Breast epithelium (tissue), 4 donors: ENCODE measurements around the gene REEP6. TPM values are rescaled to one million over a fixed set of nuclear protein-coding genes. Genes with fewer than 3 reads are reported as not detected.

Experiments used
- DNase-seq, 2 donors: peaks; one replicate each; pipeline ENCODE4 v3.0.0-alpha.2; 2019; ENCODE audit warnings: low spot score in 2 of 2
- H3K27ac ChIP-seq, 2 donors: fragments of 200-600 bp; sonication (generic) in 1 of 2; one replicate each; pipeline ENCODE4 v1.5.1; 2016 to 2019; ENCODE audit warnings: mild to moderate bottlenecking in 1 of 2
- H3K27me3 ChIP-seq, 2 donors: fragments of 200-600 bp; sonication (generic) in 1 of 2; one replicate each; pipeline versions ENCODE4 v1.5.1 to v1.6.0; 2017 to 2019; ENCODE audit warnings: control low read depth in 1 of 2, mild to moderate bottlenecking in 1 of 2
- H3K36me3 ChIP-seq: fragments of 200-600 bp; one replicate; pipeline ENCODE4 v1.5.1; 2019
- H3K4me1 ChIP-seq, 2 donors: fragments of 200-600 bp; sonication (generic); one replicate each; pipeline ENCODE4 v1.5.1; 2016 to 2019; ENCODE audit warnings: control low read depth in 1 of 2
- H3K4me3 ChIP-seq, 3 donors: fragments of 200-600 bp; sonication (generic); 1 replicate in 2 of 3; 2 replicates in 1 of 3; pipeline ENCODE4 v1.5.1; 2016 to 2019; ENCODE audit warnings: mild to moderate bottlenecking in 3 of 3, moderate library complexity in 2 of 3
- H3K9me3 ChIP-seq, 2 donors: fragments of 200-600 bp; sonication (generic) in 1 of 2; one replicate each; pipeline ENCODE4 v1.5.1; 2016 to 2019; ENCODE audit warnings: control low read depth in 1 of 2
- CTCF ChIP-seq, 3 donors: fragments of 450-650 bp; IDR thresholded peaks; one replicate each; pipeline ENCODE4 v1.5.1; 2016 to 2017; ENCODE audit warnings: antibody characterized with exemption in 3 of 3, mild to moderate bottlenecking in 3 of 3, moderate library complexity in 3 of 3
- POLR2A ChIP-seq: fragments of 450-650 bp; IDR thresholded peaks from one replicate; pipeline ENCODE4 v1.6.1; 2016; ENCODE audit warnings: antibody characterized with exemption, mild to moderate bottlenecking, moderate library complexity
- POLR2AphosphoS5 ChIP-seq, 3 donors: sonication (generic); formaldehyde crosslinking; IDR thresholded peaks; one replicate each; pipeline ENCODE4 v1.6.1; 2017; ENCODE audit warnings: antibody characterized with exemption in 3 of 3
- intact Hi-C: fragments of 100-400 bp; cut with DNase I; formaldehyde crosslinking; loops from one replicate; pipeline ENCODE4 v1.15.1; 2023; ENCODE audit warnings: low total_unique reads
- total RNA-seq, 3 donors: library from RNA; depleted of rRNA; stranded (reverse); fragments of >200 nt; gene quantifications; one replicate each; pipeline ENCODE4 v1.1.0, GENCODE V29; 2016

Gene REEP6
- total RNA-seq, 3 donors from 2014 or later, result 4.3 to 17.4 (median 11.0) TPM

DNA sequence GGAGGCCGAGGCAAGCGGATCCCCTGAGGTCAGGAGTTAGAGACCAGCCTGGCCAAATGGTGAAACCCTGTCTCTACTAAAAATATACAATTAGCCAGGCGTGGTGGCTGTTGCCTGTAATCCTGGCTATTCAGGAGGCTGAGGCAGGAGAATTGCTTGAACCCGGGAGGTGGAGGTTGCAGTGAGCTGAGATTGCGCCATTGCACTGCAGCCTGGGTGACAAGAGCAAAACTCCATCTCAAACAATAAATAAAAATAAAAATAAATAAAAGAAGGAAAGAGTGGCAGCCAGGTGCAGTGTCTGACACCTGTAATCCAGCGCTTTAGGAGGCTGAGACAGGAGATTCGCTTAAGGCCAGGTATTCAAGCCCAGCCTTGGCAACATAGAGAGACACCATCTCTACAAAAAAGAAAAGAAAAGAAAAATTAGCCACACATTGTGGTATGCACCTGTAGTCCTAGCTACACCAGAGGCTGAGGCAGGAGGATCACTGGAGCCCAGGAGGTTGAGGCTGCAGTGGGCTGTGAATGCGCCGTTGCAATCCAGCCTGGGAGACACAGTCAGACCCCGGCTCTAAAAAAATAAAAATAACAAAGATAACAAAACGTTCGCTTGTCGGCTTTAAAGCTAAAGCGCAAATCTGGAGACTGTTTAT lies 11.6 kb downstream of the REEP6 start:
- peaks cover 0 to 2% of the 10 kb centered on the region in 2 donors for H3K4me1 ChIP-seq
- no peak for DNase-seq
- intact Hi-C loops, result no loop called here
- peak overlapping the region in 2 of 3 donors; percentile 31 to 48 for H3K4me3 ChIP-seq
- no peaks in the 10 kb centered on the region for H3K9me3 ChIP-seq
- no peaks in the 10 kb centered on the region for H3K27me3 ChIP-seq
- no peaks in the 10 kb centered on the region for H3K36me3 ChIP-seq
- H3K27ac ChIP-seq, result no peak overlapping the region
- TF ChIP-seq POLR2AphosphoS5 (IDR thresholded peaks at IDR 0.05) (no peak), POLR2A (no peak), CTCF (IDR thresholded peaks at IDR 0.05) (no peak)

DNA sequence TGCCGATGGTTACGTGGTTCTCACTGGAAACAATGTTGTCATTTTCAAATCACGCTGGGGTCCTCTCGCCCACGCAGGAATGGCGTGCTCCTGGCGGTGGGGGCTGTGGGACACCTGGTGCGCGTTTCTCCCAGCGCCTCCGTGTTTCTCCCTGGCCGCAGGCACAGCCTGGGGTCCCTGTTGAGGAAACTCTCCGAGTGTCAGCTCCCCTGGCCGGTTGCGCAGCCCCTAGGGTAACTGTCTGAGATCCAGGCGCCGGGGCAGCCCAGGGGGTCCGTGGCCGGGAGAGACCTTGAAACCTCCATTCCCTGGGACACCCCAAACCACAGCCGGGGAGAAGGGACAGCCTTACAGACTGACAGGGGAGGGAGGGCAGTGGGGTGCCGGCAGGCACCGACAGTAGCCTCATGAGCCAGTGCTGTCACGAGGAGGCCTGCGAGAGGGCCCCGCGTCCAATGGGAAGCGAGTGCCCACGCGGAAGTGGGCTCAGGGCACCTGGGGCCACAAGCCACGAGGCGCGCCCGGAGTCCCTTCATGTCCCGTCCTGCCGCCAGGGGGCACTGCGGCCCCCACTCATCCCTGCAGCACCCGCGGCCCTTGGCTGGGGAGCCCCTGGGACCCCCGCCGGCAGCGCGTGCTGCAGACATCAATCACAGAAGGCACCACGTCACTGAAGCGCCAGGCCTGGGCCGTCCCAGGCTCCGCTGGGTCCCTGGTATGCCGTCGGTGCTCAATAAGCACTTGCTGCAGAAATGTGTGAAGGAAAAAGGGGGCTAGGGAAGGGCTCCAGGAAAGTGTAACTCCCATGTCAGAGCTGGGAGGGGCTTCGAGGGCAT lies 12.3 kb downstream of the REEP6 start:
- intact Hi-C loops, result no loop called here
- Histone ChIP-seq H3K27me3 (no peaks in the 10 kb centered on the region), H3K4me3 (peak overlapping the region in 2 of 3 donors; percentile 31 to 48), H3K9me3 (peaks cover 0 to 3% of the 10 kb centered on the region in 2 donors), H3K36me3 (no peaks in the 10 kb centered on the region), H3K27ac (no peak overlapping the region), H3K4me1 (peaks cover 0 to 2% of the 10 kb centered on the region in 2 donors)
- TF ChIP-seq CTCF (IDR thresholded peaks at IDR 0.05) (peak in 2 of 3 donors; percentile 45 to 63), POLR2AphosphoS5 (IDR thresholded peaks at IDR 0.05) (no peak)
- DNase-seq, result no peak

DNA sequence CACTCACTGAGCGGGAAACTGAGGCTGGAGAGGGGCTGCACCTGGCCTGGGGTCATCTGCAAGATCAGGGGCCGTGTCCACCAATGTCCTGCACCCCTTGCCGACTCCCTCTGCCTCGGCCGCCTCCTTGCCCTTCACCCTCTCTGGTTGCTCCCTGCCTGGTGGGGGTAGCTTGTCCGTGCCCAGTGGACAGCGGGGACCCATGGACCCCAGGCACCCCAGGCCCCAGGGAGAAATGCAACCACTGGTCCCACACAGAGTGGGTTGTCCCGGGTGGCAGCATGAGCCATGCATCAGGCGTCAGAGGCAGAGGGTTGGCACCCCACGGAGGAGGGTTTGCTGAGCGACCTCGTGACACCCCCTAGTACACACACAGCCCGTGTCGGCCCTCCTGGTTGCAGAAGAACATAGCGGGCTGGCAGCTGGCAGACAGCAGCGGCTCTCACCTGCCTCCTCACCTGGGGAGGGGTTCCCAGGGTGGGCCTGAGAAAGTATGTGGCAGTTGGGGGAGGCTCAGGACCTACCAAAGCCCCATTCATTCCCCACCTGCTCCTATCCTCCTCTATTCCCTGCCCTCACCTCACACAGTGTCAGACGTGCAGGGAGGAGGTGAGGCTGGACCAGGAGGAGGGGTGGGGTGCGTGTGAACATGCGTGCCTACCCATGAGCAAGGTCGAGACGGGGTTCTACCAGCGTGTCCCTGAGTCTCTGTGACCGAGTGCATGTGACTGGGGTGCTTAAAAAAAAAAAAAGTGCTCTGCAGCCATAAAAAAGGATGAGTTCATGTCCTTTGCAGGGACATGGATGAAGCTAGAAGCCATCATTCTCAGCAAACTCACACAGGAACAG lies 13.2 kb downstream of the REEP6 start:
- intact Hi-C loops, result no loop called here
- Histone ChIP-seq H3K4me1 (peaks cover 0 to 2% of the 10 kb centered on the region in 2 donors), H3K36me3 (no peaks in the 10 kb centered on the region), H3K27ac (no peak overlapping the region), H3K27me3 (no peaks in the 10 kb centered on the region), H3K9me3 (peaks cover 0 to 6% of the 10 kb centered on the region in 2 donors), H3K4me3 (no peak overlapping the region)
- no peak for DNase-seq
- TF ChIP-seq POLR2A (no peak), CTCF (IDR thresholded peaks at IDR 0.05) (no peak), POLR2AphosphoS5 (IDR thresholded peaks at IDR 0.05) (no peak)

- DNase-seq, result no peak
- Histone ChIP-seq H3K27me3 (no peaks in the 10 kb centered on the region), H3K4me3 (no peak overlapping the region), H3K4me1 (peaks cover 0 to 2% of the 10 kb centered on the region in 2 donors), H3K9me3 (peaks cover 0 to 6% of the 10 kb centered on the region in 2 donors), H3K27ac (no peak overlapping the region), H3K36me3 (no peaks in the 10 kb centered on the region)
- no peak for TF ChIP-seq POLR2A
- TF ChIP-seq CTCF (IDR thresholded peaks at IDR 0.05), result no peak
- TF ChIP-seq POLR2AphosphoS5 (IDR thresholded peaks at IDR 0.05), result no peak
- intact Hi-C loops, result no loop called here
Measured at GRCh38 chr19:1505012-1505411, 14.0 kb downstream of the REEP6 start.
